ENCODE results near the gene EPPIN. TPM values are rescaled to one million over a fixed set of nuclear protein-coding genes. Genes with fewer than 3 reads are reported as not detected.
A peak's percentile ranks its signal among the peaks of the same experiment; 100 is the strongest.

Gene EPPIN
- total RNA-seq, 1 experiment from 2014 or later = not detected

DNA sequence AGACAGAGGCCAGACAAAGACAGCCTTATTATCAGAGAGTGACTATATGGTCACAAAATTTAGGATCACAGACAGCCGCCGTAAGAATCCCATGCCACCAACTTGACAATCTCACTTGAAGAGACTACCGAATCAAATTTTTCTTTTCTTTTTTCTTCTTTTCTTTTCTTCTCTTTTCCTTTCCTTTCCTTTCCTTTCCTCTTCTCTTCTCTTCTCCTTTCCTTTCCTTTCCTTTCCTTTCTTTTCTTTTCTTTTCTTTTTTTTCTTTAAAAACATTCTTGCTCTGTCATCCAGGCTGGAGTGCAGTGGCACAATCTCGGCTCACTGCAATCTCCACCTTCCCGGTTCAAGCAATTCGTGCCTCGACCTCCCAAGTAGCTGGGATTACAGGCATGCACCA is 1.2 kb upstream of the EPPIN start:
- CTCF ChIA-PET = no interaction called here
- H3K9me2 ChIP-seq (ENCODE audit: insufficient read depth) = no peaks in the 10 kb centered on the region
- intact Hi-C loops (cut with micrococcal nuclease; ENCODE audit: unreplicated experiment) = no loop called here

DNA sequence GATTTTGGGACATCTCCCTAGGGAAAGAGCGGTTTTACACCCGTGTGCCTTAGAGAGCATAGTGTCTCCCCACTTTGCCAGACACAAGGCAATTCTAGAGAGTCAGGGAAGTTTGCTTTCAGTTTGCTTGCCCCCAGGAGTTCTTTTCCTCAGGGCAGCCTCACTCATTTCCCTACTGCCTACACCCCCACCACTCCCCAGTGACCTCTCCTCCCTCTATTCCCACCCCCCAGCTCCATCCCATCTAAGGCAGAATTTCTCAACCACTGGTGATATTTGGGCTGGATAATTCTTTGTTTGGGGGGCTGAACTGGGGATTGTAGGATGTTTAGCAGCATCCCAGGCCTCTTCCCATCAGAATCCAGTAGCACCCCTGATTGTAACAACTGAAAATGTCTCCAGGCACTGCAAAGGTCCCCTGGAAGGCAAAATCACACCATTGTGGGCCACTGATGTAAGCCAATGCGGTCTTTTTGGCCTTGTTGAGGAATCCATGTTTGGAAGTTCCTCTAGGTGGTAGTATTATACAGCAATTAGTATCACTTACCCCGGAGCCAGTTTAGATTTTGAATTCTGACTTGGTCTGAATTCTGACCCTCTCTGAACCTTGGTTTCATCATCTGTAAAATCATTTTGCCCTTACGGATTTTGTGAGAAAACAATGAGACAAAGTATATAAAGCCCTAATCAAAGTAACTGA is 1.3 kb downstream of the EPPIN start:
- no peaks in the 10 kb centered on the region for H3K27me3 ChIP-seq (ENCODE audit: insufficient read depth, low read depth)
- H2AFZ ChIP-seq = no peak overlapping the region
- H4K20me1 ChIP-seq (ENCODE audit: insufficient read depth) = no peaks in the 10 kb centered on the region
- no peaks in the 10 kb centered on the region for H3K9me2 ChIP-seq (ENCODE audit: insufficient read depth)
- H3K4me1 ChIP-seq (replicated peaks; ENCODE audit: insufficient read depth) = peaks cover 10% of the 10 kb centered on the region
- H3K9me3 ChIP-seq (ENCODE audit: insufficient read depth, low read depth) = peaks cover under 1% of the 10 kb centered on the region; the same call in 1 of the 2 replicates
- POLR2A ChIA-PET (ENCODE audit: unreplicated experiment) = interaction anchor here (0.5 kb wide), 1 partner anchor 11 kb away, joined by 27 read pairs; no protein-coding TSS in a partner anchor
- no peak for DNase-seq
- CTCF ChIA-PET = interaction anchor here (0.7 kb wide), 1 partner anchor 225 kb away, joined by 3 read pairs; no protein-coding TSS in a partner anchor
- no TSS peak for BruUV-seq (replicated peaks)
- no peak overlapping the region for H3K27ac ChIP-seq
- H3K4me3 ChIP-seq = no peak overlapping the region
- no peaks in the 10 kb centered on the region for H3K36me3 ChIP-seq (ENCODE audit: low read depth)
- TF ChIP-seq, protein P1, sequence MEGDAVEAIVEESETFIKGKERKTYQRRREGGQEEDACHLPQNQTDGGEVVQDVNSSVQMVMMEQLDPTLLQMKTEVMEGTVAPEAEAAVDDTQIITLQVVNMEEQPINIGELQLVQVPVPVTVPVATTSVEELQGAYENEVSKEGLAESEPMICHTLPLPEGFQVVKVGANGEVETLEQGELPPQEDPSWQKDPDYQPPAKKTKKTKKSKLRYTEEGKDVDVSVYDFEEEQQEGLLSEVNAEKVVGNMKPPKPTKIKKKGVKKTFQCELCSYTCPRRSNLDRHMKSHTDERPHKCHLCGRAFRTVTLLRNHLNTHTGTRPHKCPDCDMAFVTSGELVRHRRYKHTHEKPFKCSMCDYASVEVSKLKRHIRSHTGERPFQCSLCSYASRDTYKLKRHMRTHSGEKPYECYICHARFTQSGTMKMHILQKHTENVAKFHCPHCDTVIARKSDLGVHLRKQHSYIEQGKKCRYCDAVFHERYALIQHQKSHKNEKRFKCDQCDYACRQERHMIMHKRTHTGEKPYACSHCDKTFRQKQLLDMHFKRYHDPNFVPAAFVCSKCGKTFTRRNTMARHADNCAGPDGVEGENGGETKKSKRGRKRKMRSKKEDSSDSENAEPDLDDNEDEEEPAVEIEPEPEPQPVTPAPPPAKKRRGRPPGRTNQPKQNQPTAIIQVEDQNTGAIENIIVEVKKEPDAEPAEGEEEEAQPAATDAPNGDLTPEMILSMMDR (conservative IDR thresholded peaks at IDR 0.05) = peak; percentile 64
- no peak for TF ChIP-seq EZH2 (IDR thresholded peaks at IDR 0.05; ENCODE audit: low read depth)
- H3K4me2 ChIP-seq = no peak overlapping the region
- H3F3A ChIP-seq (ENCODE audit: insufficient read depth, low read depth) = no peaks in the 10 kb centered on the region; the same call in 1 of the 2 replicates
- H3K79me2 ChIP-seq (ENCODE audit: low read depth) = no peaks in the 10 kb centered on the region
- intact Hi-C loops (cut with micrococcal nuclease; ENCODE audit: unreplicated experiment) = loop anchor here (1.0 kb wide), 1 partner anchor 225 kb away; no protein-coding TSS in a partner anchor

More for the DNA sequence above, 1.2 kb upstream of the EPPIN start:
- H3K27ac ChIP-seq = no peak overlapping the region
- H3K4me3 ChIP-seq = no peak overlapping the region
- no peaks in the 10 kb centered on the region for H4K20me1 ChIP-seq (ENCODE audit: insufficient read depth)
- no peak overlapping the region for H3K4me2 ChIP-seq
- no TSS peak for BruUV-seq (replicated peaks)
- TF ChIP-seq, protein P1 (conservative IDR thresholded peaks at IDR 0.05) = no peak
- TF ChIP-seq EZH2 (IDR thresholded peaks at IDR 0.05; ENCODE audit: low read depth) = no peak
- no peaks in the 10 kb centered on the region for H3K27me3 ChIP-seq (ENCODE audit: insufficient read depth, low read depth)
- H3F3A ChIP-seq (ENCODE audit: insufficient read depth, low read depth) = no peaks in the 10 kb centered on the region; the same call in 1 of the 2 replicates
- no peaks in the 10 kb centered on the region for H3K79me2 ChIP-seq (ENCODE audit: low read depth)
- H3K9me3 ChIP-seq (ENCODE audit: insufficient read depth, low read depth) = peaks cover 5% of the 10 kb centered on the region; the same call in 1 of the 2 replicates
- no peaks in the 10 kb centered on the region for H3K36me3 ChIP-seq (ENCODE audit: low read depth)
- no peak overlapping the region for H2AFZ ChIP-seq
- peaks cover 10% of the 10 kb centered on the region for H3K4me1 ChIP-seq (replicated peaks; ENCODE audit: insufficient read depth)
- DNase-seq = no peak
- POLR2A ChIA-PET (ENCODE audit: unreplicated experiment) = no interaction called here

DNA sequence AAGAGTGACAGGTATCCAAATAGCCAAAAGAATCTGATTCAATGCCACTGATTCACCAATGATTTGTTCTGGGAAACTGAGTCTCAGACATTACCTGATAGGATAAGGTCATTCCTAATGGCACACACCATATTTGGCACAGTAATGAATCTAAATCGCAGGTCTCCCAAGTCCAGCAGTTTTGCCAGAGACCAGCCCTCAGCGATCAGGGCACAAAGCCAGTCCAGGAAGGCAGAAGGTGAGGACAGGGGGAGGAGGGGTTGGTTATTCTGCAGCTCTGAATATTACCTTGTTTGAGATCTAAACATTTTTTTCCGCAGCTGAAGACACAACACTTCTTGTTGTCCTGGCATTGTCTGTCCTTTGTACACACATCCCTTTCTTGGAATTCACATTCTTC is 1.9 kb downstream of the EPPIN start:
- no peak overlapping the region for H2AFZ ChIP-seq
- ChIA-PET POLR2A (ENCODE audit: unreplicated experiment) (no interaction called here), CTCF (interaction anchor here (0.7 kb wide), 1 partner anchor 225 kb away, joined by 3 read pairs; no protein-coding TSS in a partner anchor)
- H3K4me1 ChIP-seq (replicated peaks; ENCODE audit: insufficient read depth) = peaks cover 10% of the 10 kb centered on the region
- no peaks in the 10 kb centered on the region for H3K9me3 ChIP-seq (ENCODE audit: insufficient read depth, low read depth)
- intact Hi-C loops (cut with micrococcal nuclease; ENCODE audit: unreplicated experiment) = no loop called here
- no peaks in the 10 kb centered on the region for H3K79me2 ChIP-seq (ENCODE audit: low read depth)
- BruUV-seq (replicated peaks) = no TSS peak
- TF ChIP-seq, protein P1 (conservative IDR thresholded peaks at IDR 0.05) = no peak
- no peak for TF ChIP-seq EZH2 (IDR thresholded peaks at IDR 0.05; ENCODE audit: low read depth)
- no peak overlapping the region for H3K4me2 ChIP-seq
- no peaks in the 10 kb centered on the region; the same call in 1 of the 2 replicates for H3F3A ChIP-seq (ENCODE audit: insufficient read depth, low read depth)
- no peak overlapping the region for H3K4me3 ChIP-seq
- DNase-seq = no peak
- no peak overlapping the region for H3K27ac ChIP-seq
- no peaks in the 10 kb centered on the region for H3K36me3 ChIP-seq (ENCODE audit: low read depth)
- H4K20me1 ChIP-seq (ENCODE audit: insufficient read depth) = no peaks in the 10 kb centered on the region
- no peaks in the 10 kb centered on the region for H3K27me3 ChIP-seq (ENCODE audit: insufficient read depth, low read depth)
- no peaks in the 10 kb centered on the region for H3K9me2 ChIP-seq (ENCODE audit: insufficient read depth)
